Measurements from ENCODE around the gene ZNF391. TPM values are rescaled to one million over a fixed set of nuclear protein-coding genes. Genes with fewer than 3 reads are reported as not detected.
A peak's percentile ranks its signal among the peaks of the same experiment; 100 is the strongest.

ZNF391 gene
- 1 to 10 TPM in 1 of 2 donors, under 1 TPM in 1; 0.96 to 1.9 TPM for total RNA-seq

GRCh38 chr6:27388293-27389197 is at the start of gene ZNF391:
Gene ZNF391 (plus strand): TSS chr6:27388759. CDS start chr6:27400371, 11,612 bp downstream.
- H3K27ac ChIP-seq: peak within 1 kb of the TSS; percentile 5
- intact Hi-C loops (cut with DNase I): no loop called here
- H3K4me3 ChIP-seq: peak within 1 kb of the TSS; percentile 43
- H3K9me3 ChIP-seq: no peaks in the 10 kb centered on the region
- no peaks in the 10 kb centered on the region for H3K4me1 ChIP-seq
- no peaks in the 10 kb centered on the region for H3K27me3 ChIP-seq
- no peaks in the 10 kb centered on the region for H3K36me3 ChIP-seq
- H3K9ac ChIP-seq (ENCODE audit: low read depth in 2 of 2, low read length in 2 of 2): peak within 1 kb of the TSS; percentile 76 to 93
- peak; percentile 74 for DNase-seq
- no peak for TF ChIP-seq CTCF (IDR thresholded peaks at IDR 0.05)

- Histone ChIP-seq H3K9ac (ENCODE audit: low read depth in 2 of 2, low read length in 2 of 2) (no peak overlapping the region), H3K4me3 (no peak overlapping the region), H3K27me3 (no peaks in the 10 kb centered on the region), H3K27ac (no peak overlapping the region), H3K4me1 (no peaks in the 10 kb centered on the region), H3K36me3 (no peaks in the 10 kb centered on the region), H3K9me3 (no peaks in the 10 kb centered on the region)
- no peak for TF ChIP-seq CTCF (IDR thresholded peaks at IDR 0.05)
- DNase-seq: no peak
- intact Hi-C loops (cut with DNase I): no loop called here
Observed at GRCh38 chr6:27352850-27353249, 35.7 kb upstream of the ZNF391 start.

- no peaks in the 10 kb centered on the region for H3K36me3 ChIP-seq
- no peaks in the 10 kb centered on the region for H3K27me3 ChIP-seq
- intact Hi-C loops (cut with DNase I): no loop called here
- no peak for DNase-seq
- H3K9ac ChIP-seq (ENCODE audit: low read depth in 2 of 2, low read length in 2 of 2): no peak overlapping the region
- H3K4me1 ChIP-seq: no peaks in the 10 kb centered on the region
- H3K27ac ChIP-seq: no peak overlapping the region
- TF ChIP-seq CTCF (IDR thresholded peaks at IDR 0.05): no peak
- peaks cover 6% of the 10 kb centered on the region for H3K9me3 ChIP-seq
- no peak overlapping the region for H3K4me3 ChIP-seq
Observed at GRCh38 chr6:27358786-27359185, 29.8 kb upstream of the ZNF391 start.

GRCh38 chr6:27359231-27359630 is 29.3 kb upstream of the ZNF391 start:
- Histone ChIP-seq H3K9ac (ENCODE audit: low read depth in 2 of 2, low read length in 2 of 2) (no peak overlapping the region), H3K4me1 (no peaks in the 10 kb centered on the region), H3K27me3 (no peaks in the 10 kb centered on the region), H3K27ac (no peak overlapping the region), H3K36me3 (no peaks in the 10 kb centered on the region), H3K4me3 (no peak overlapping the region), H3K9me3 (peaks cover 6% of the 10 kb centered on the region)
- DNase-seq: no peak
- no peak for TF ChIP-seq CTCF (IDR thresholded peaks at IDR 0.05)
- intact Hi-C loops (cut with DNase I): no loop called here

GRCh38 chr6:27368202-27368601 is 20.4 kb upstream of the ZNF391 start:
- H3K27ac ChIP-seq: no peak overlapping the region
- H3K4me1 ChIP-seq: no peaks in the 10 kb centered on the region
- no peaks in the 10 kb centered on the region for H3K36me3 ChIP-seq
- H3K9ac ChIP-seq (ENCODE audit: low read depth in 2 of 2, low read length in 2 of 2): no peak overlapping the region
- no peaks in the 10 kb centered on the region for H3K9me3 ChIP-seq
- no peak overlapping the region for H3K4me3 ChIP-seq
- no peak for TF ChIP-seq CTCF (IDR thresholded peaks at IDR 0.05)
- H3K27me3 ChIP-seq: no peaks in the 10 kb centered on the region
- DNase-seq: no peak
- intact Hi-C loops (cut with DNase I): no loop called here
